Common myeloid progenitor, CD34-positive (primary cell): Measurements from ENCODE around the gene MBOAT1.

Source experiments
- CTCF ChIA-PET: fragments of 350-600 bp; sonication (Branson Sonifier 250); formaldehyde crosslinking; loops from one replicate; lab custom pipeline; 2021; ENCODE audit warnings: antibody characterized with exemption; lab: Charles Lee
- POLR2A ChIA-PET: fragments of 350-600 bp; sonication (Branson Sonifier 250); formaldehyde crosslinking; loops from one replicate; lab custom pipeline; 2021; ENCODE audit warnings: antibody characterized with exemption; lab: Charles Lee
- DNase-seq, 3 donors: peaks; one replicate each; pipeline versions ENCODE4 v3.0.0 to v3.0.0-alpha.2; 2013
- H3K27ac ChIP-seq, 2 experiments: 1 replicate in 1 of 2; 2 replicates in 1 of 2; pipeline ENCODE4 v1.7.0; 2013; ENCODE audit warnings: inconsistent platforms in 2 of 2, low read length in 2 of 2, mild to moderate bottlenecking in 2 of 2, low read depth in 1 of 2, moderate library complexity in 1 of 2; ENCODE audit not compliant: severe bottlenecking in 2 of 2, insufficient read depth in 1 of 2, poor library complexity in 1 of 2
- H3K27me3 ChIP-seq, 5 experiments: replicated peaks in 2 of 5; 1 replicate in 3 of 5; 2 replicates in 2 of 5; pipeline versions ENCODE4 v1.6.1 to v1.7.0; 2013; ENCODE audit warnings: low read length in 4 of 5, mild to moderate bottlenecking in 2 of 5, moderate library complexity in 2 of 5, inconsistent platforms in 1 of 5; ENCODE audit not compliant: insufficient read depth in 5 of 5, control insufficient read depth in 4 of 5
- H3K36me3 ChIP-seq, 4 experiments: 1 replicate in 2 of 4; 2 replicates in 2 of 4; pipeline versions ENCODE4 v1.6.1 to v1.7.0; 2013; ENCODE audit warnings: low read length in 3 of 4, control low read depth in 1 of 4, mild to moderate bottlenecking in 1 of 4; ENCODE audit not compliant: control insufficient read depth in 4 of 4, insufficient read depth in 4 of 4
- H3K4me1 ChIP-seq, 4 experiments: 1 replicate in 3 of 4; 2 replicates in 1 of 4; pipeline versions ENCODE4 v1.6.1 to v1.7.1; 2013; ENCODE audit warnings: low read length in 3 of 4, mild to moderate bottlenecking in 3 of 4, control low read depth in 1 of 4, inconsistent platforms in 1 of 4, moderate library complexity in 1 of 4; ENCODE audit not compliant: control insufficient read depth in 4 of 4, insufficient read depth in 4 of 4; ENCODE audit errors: control extremely low read depth in 1 of 4
- H3K4me3 ChIP-seq, 7 experiments: 1 replicate in 4 of 7; 2 replicates in 3 of 7; pipeline versions ENCODE4 v1.5.1 to v1.7.0; 2013; ENCODE audit warnings: mild to moderate bottlenecking in 7 of 7, low read length in 6 of 7, moderate library complexity in 6 of 7, inconsistent platforms in 2 of 7, low read depth in 2 of 7, control low read depth in 1 of 7; ENCODE audit not compliant: insufficient read depth in 4 of 7, control insufficient read depth in 1 of 7; ENCODE audit errors: extremely low read depth in 1 of 7
- H3K9me3 ChIP-seq, 5 experiments: 1 replicate in 4 of 5; 2 replicates in 1 of 5; pipeline versions ENCODE4 v1.6.1 to v1.7.1; 2013; ENCODE audit warnings: low read length in 4 of 5, mild to moderate bottlenecking in 2 of 5, inconsistent platforms in 1 of 5, low read depth in 1 of 5, moderate library complexity in 1 of 5; ENCODE audit not compliant: control insufficient read depth in 4 of 5, insufficient read depth in 2 of 5; ENCODE audit errors: control extremely low read depth in 1 of 5
- WGBS: methylation state at CpG from one replicate; pipeline ENCODE4 v1.1.5; 2013; ENCODE audit not compliant: insufficient coverage; 5-methylcytosine and 5-hydroxymethylcytosine counted together

Gene MBOAT1

DNA sequence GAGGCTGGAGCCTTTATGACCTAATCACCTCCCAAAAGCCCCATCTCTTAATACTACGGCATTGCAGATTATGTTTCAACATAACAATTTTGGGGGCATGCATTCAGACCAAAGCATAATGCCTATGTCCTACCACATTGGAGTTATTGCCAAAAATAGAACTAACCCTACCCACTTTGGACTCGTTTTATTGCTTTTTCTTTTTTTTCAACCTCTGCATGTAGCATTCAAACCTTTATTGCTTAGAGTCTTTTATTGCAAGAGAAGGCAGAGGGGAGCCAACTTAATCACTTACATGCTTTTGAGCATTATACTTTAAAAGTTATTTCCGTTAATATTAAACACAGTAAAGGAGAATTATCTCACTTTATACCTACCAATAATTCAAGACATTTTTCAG is 8.1 kb upstream of the MBOAT1 start:
- Histone ChIP-seq H3K9me3 (no peaks in the 10 kb centered on the region), H3K27me3 (no peaks in the 10 kb centered on the region), H3K27ac (no peak overlapping the region), H3K36me3 (no peaks in the 10 kb centered on the region), H3K4me1 (peaks cover 0 to 11% (median 4%) of the 10 kb centered on the region in 4 experiments), H3K4me3 (no peak overlapping the region)
- ChIA-PET POLR2A (no interaction called here), CTCF (no interaction called here)
- DNase-seq: no peak
- 92% methylated on average over 2 of the region's 3 CpGs for WGBS

DNA sequence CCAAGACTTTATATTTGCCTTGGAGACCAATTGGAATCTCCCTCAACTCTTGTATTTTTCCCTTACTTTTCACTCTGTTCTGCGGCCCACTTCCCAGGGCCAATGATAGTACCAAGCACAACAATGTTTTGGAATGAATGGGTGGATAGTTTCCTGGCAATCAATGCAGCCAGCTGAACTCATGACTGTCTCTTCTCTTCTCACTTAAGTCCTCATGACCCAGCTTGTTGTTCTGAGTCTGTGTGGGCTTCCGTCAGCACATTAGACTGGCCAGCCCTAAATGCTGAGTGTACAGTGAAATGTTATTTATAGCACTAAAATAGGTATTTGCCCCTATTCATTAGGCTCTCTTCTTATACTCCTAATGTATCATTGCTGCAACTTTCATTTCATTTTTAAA is 5.6 kb upstream of the MBOAT1 start:
- ChIA-PET POLR2A (no interaction called here), CTCF (interaction anchor here (0.9 to 1.6 kb wide), 2 partner anchors 12 to 94 kb away, joined by 3 to 4 read pairs; no protein-coding TSS in a partner anchor)
- no peak overlapping the region for H3K4me3 ChIP-seq
- peaks cover 0 to 14% (median 13%) of the 10 kb centered on the region in 4 experiments for H3K4me1 ChIP-seq
- no peaks in the 10 kb centered on the region for H3K27me3 ChIP-seq
- no CpG with 5 or more reads among the region's 2 CpGs for WGBS
- no peak overlapping the region for H3K27ac ChIP-seq
- no peak for DNase-seq
- H3K9me3 ChIP-seq: no peaks in the 10 kb centered on the region
- no peaks in the 10 kb centered on the region for H3K36me3 ChIP-seq

DNA sequence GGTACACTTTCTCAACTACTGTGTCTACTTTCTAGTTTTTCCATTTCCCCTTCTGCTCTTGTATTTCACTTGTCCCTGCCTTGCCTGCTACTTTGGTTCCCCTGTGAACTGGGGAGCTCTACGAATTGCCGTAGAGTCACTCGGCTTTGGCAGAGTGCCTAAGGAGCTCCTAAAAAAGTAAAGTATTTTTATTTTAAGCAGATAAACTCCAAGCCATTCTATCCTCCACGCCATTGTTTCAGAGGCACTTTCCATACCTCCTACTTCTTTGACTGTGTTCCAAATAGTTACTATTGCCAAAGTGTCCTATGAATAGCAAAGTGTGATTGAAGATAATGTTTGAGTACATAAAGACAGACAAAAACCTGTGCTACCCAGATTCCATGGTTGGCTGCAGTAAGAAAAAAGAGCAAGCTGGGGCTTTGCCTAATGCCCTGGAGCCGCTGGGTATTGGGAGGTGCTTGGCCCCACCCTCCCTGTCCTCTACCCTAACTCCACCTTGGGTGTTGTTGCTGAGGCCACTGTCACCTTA is 5.1 kb upstream of the MBOAT1 start:
- no peaks in the 10 kb centered on the region for H3K27me3 ChIP-seq
- peak overlapping the region in 1 of 7 experiments; percentile 18 for H3K4me3 ChIP-seq
- H3K27ac ChIP-seq: no peak overlapping the region
- no peaks in the 10 kb centered on the region for H3K9me3 ChIP-seq
- no peaks in the 10 kb centered on the region for H3K36me3 ChIP-seq
- DNase-seq: peak in 2 of 3 donors; percentile 60 to 63
- CTCF ChIA-PET: interaction anchor here (0.9 to 1.6 kb wide), 3 partner anchors 13 to 94 kb away, joined by 3 to 4 read pairs (median 4); no protein-coding TSS in a partner anchor
- WGBS: 92% methylated on average over 1 of the region's 5 CpGs
- peaks cover 0 to 15% (median 14%) of the 10 kb centered on the region in 4 experiments for H3K4me1 ChIP-seq
- POLR2A ChIA-PET: no interaction called here

DNA sequence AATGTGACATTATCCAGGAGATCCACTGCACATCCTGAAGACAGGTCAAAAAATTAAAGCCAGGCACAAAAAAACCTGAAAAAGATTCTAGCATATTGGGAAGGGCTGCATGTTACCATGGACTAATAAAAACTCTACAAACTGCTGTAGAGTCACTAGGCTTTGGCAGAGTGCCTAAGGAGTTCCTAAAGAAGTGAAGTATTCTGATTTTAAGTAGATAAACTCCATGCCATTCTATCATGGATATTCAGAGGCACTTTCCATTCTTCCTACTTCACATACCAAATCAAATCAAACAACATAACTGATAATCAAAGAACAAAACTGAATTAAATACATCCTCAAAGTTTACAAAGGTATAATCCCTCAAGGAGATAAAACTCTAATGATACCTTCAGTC is 3.0 kb upstream of the MBOAT1 start:
- Histone ChIP-seq H3K36me3 (no peaks in the 10 kb centered on the region), H3K9me3 (no peaks in the 10 kb centered on the region), H3K27me3 (no peaks in the 10 kb centered on the region), H3K27ac (no peak overlapping the region), H3K4me3 (no peak overlapping the region), H3K4me1 (peaks cover 5 to 27% (median 26%) of the 10 kb centered on the region in 4 experiments)
- DNase-seq: no peak
- ChIA-PET POLR2A (no interaction called here), CTCF (interaction anchor here (0.9 kb wide), 1 partner anchor 89 kb away, joined by 3 read pairs; no protein-coding TSS in a partner anchor)

DNA sequence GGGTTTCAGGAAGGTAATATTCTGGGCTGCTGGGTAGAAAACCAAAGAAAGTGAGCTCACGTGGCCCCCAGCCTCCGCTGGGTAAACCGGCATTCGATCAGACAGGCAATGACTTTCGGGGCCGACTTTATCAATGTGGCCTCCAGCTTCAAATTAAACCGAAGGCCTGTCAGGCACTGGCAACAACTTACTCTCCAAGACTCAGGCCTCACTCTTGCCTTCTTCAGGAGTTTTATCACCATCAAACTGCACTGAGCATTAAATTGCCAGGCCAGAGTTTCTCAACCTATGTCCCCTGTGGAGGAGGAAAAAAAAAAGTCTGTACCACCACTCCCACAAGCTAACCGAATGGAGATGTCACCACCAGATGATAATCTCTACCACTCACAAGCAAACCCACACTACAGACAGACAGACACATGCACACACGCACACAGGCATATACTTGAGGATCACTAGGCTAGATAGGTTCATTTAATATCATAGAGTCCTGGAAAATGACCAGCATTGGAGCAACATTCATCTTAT is 1.1 kb upstream of the MBOAT1 start:
- WGBS: 53% methylated on average over 6 of the region's 9 CpGs
- POLR2A ChIA-PET: interaction anchor here (1.1 kb wide), 1 partner anchor 189 kb away, joined by 3 read pairs; no protein-coding TSS in a partner anchor
- Histone ChIP-seq H3K36me3 (no peaks in the 10 kb centered on the region), H3K27ac (peak overlapping the region; percentile 56 to 80), H3K27me3 (no peaks in the 10 kb centered on the region), H3K4me1 (peaks cover 5 to 44% (median 36%) of the 10 kb centered on the region in 4 experiments), H3K9me3 (no peaks in the 10 kb centered on the region), H3K4me3 (peak overlapping the region in 6 of 7 experiments; percentile 75 to 91 (median 82))
- CTCF ChIA-PET: interaction anchor here (0.6 to 1.7 kb wide), 8 partner anchors 10 to 271 kb away, joined by 3 to 7 read pairs (median 3); no protein-coding TSS in a partner anchor
- DNase-seq: peak; percentile 28 to 77 (median 61)

DNA sequence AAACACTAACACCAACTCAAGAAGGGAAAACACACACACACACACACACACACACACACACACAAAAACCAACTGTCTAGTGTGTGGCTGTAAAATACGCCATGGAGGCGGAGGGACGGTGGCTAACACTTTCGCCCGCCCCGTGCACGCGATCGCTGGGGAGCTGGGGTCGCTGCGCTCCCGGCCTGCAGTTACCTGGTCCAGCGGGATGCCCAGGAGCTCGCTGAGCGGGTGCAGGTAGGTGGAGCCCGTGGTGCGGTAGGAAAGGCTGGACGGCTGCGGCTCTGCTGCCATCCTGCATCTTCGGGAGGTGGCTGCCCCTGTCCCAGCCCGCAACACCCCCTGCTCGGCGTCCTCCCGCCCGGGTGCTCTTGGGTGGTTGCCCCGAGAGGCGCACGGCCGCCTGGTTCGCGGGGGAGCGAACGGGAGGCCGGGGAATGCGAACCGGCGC is 303 bp downstream of the MBOAT1 start:
- DNase-seq: peak; percentile 54 to 86 (median 76)
- 0% methylated on average over 23 of the region's 37 CpGs for WGBS
- POLR2A ChIA-PET: no interaction called here
- no peaks in the 10 kb centered on the region for H3K36me3 ChIP-seq
- H3K4me3 ChIP-seq: peak overlapping the region; percentile 75 to 91 (median 81)
- no peaks in the 10 kb centered on the region for H3K27me3 ChIP-seq
- CTCF ChIA-PET: interaction anchor here (1.0 to 1.7 kb wide), 3 partner anchors 10 to 87 kb away, joined by 4 to 7 read pairs (median 7); no protein-coding TSS in a partner anchor
- no peaks in the 10 kb centered on the region for H3K9me3 ChIP-seq
- peak overlapping the region; percentile 42 to 80 for H3K27ac ChIP-seq
- H3K4me1 ChIP-seq: peaks cover 10 to 48% (median 38%) of the 10 kb centered on the region in 4 experiments
